Uterus (tissue), 4 donors: ENCODE results near the gene C6orf89. TPM values are rescaled to one million over a fixed set of nuclear protein-coding genes. Genes with fewer than 3 reads are reported as not detected.

ENCODE experiments used
- DNase-seq, 2 donors: peaks; one replicate each; pipeline ENCODE4 v3.0.0-alpha.2; 2019 to 2020
- H3K27ac ChIP-seq, 2 donors: fragments of 200-600 bp; sonication (generic); 1 replicate in 1 of 2; 2 replicates in 1 of 2; pipeline ENCODE4 v1.5.1; 2016 to 2018
- H3K27me3 ChIP-seq, 2 donors: fragments of 200-600 bp; sonication (generic); one replicate each; pipeline ENCODE4 v1.5.1; 2018 to 2019; ENCODE audit warnings: control low read depth in 1 of 2
- H3K36me3 ChIP-seq, 2 donors: fragments of 200-600 bp; sonication (generic); one replicate each; pipeline ENCODE4 v1.5.1; 2019; ENCODE audit warnings: control low read depth in 1 of 2
- H3K4me1 ChIP-seq, 2 donors: fragments of 200-600 bp; sonication (generic); one replicate each; pipeline ENCODE4 v1.5.1; 2018 to 2019; ENCODE audit warnings: control low read depth in 1 of 2
- H3K4me3 ChIP-seq, 2 donors: fragments of 200-600 bp; sonication (generic); 1 replicate in 1 of 2; 2 replicates in 1 of 2; pipeline ENCODE4 v1.5.1; 2018 to 2019; ENCODE audit warnings: mild to moderate bottlenecking in 1 of 2
- H3K9me3 ChIP-seq, 2 donors: fragments of 200-600 bp; sonication (generic); one replicate each; pipeline ENCODE4 v1.5.1; 2019; ENCODE audit warnings: control low read depth in 1 of 2
- CTCF ChIP-seq, 4 experiments: fragments of 200-600 bp in 2 of 4; fragments of 450-650 bp in 2 of 4; sonication (generic) in 2 of 4; IDR thresholded peaks; one replicate each; pipeline ENCODE4 v1.5.1; 2016 to 2019; ENCODE audit warnings: antibody characterized with exemption in 4 of 4, mild to moderate bottlenecking in 2 of 4, moderate library complexity in 1 of 4
- POLR2A ChIP-seq, 2 donors: fragments of 450-650 bp; IDR thresholded peaks; one replicate each; pipeline ENCODE4 v1.6.1; 2016; ENCODE audit warnings: antibody characterized with exemption in 2 of 2, mild to moderate bottlenecking in 1 of 2, moderate library complexity in 1 of 2
- intact Hi-C: fragments of 100-400 bp; cut with DNase I; formaldehyde crosslinking; loops from one replicate; pipeline ENCODE4 v1.15.1; 2023; ENCODE audit warnings: low total_unique reads
- total RNA-seq, 4 donors: library from RNA; depleted of rRNA in 3 of 4; stranded (reverse); fragments of >200 nt in 3 of 4; gene quantifications; one replicate each; pipeline versions ENCODE4 v1.1.0 to v1.2.4, GENCODE V29; 2014 to 2023
- donor health status: DM: yes; HTN: yes; CAD: no.

The C6orf89 gene
- total RNA-seq, 4 donors from 2014 or later: 21.3 to 67.9 (median 42.6) TPM

DNA sequence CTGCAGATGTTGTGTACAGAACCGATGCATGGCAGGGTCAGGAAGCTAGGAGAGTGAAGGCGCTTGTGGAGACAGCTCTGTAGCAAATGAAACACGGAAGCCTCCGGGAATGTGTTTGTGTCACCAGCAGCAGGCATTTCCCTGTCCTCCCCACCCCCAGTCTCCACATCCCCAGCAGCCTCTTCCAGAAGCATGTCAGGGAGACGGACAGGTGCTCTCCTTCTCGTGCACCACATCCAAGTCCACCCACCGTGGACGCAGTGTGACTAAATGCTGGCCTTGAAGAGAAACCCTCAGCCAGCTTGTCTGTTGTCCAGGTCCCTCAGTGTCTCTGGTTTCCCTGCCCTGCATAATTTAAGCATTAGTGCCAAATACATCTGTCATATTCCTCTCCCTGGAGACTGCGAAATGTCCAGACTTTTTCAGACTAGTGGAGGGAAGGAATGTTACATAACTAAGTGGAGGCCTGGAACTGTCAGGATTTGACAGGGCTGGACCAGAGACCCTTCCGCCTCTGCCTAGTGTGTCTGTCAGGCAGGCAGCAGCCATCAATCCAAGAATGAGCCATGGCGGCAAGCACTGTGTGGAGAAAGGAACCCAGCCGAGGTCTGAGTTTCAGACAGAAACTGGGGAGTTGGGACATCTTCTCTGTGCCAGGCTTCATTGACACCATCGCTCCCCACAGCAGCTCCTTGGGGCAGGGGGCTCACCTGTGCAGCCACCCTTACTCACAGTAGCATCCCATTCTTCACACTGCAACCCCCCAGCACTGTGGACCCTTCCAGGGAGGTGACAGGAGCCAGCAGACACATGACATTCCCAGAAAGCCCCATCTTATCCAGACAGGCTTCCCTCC lies 42.2 kb downstream of the C6orf89 start:
- peak overlapping the region in 1 of 2 donors; percentile 18 for H3K27ac ChIP-seq
- no peaks in the 10 kb centered on the region for H3K4me1 ChIP-seq
- H3K27me3 ChIP-seq: no peaks in the 10 kb centered on the region
- intact Hi-C loops: no loop called here
- no peaks in the 10 kb centered on the region for H3K36me3 ChIP-seq
- H3K9me3 ChIP-seq: no peaks in the 10 kb centered on the region
- TF ChIP-seq CTCF (IDR thresholded peaks at IDR 0.05) (no peak), POLR2A (IDR thresholded peaks at IDR 0.05) (no peak)
- no peak overlapping the region for H3K4me3 ChIP-seq
- no peak for DNase-seq

- Histone ChIP-seq H3K9me3 (no peaks in the 10 kb centered on the region), H3K4me3 (no peak overlapping the region), H3K27ac (peak overlapping the region in 1 of 2 donors; percentile 18), H3K36me3 (no peaks in the 10 kb centered on the region), H3K27me3 (no peaks in the 10 kb centered on the region), H3K4me1 (no peaks in the 10 kb centered on the region)
- DNase-seq: no peak
- TF ChIP-seq POLR2A (IDR thresholded peaks at IDR 0.05) (no peak), CTCF (IDR thresholded peaks at IDR 0.05) (no peak)
- intact Hi-C loops: no loop called here
Observed at GRCh38 chr6:36928547-36928918, 42.8 kb downstream of the C6orf89 start.

DNA sequence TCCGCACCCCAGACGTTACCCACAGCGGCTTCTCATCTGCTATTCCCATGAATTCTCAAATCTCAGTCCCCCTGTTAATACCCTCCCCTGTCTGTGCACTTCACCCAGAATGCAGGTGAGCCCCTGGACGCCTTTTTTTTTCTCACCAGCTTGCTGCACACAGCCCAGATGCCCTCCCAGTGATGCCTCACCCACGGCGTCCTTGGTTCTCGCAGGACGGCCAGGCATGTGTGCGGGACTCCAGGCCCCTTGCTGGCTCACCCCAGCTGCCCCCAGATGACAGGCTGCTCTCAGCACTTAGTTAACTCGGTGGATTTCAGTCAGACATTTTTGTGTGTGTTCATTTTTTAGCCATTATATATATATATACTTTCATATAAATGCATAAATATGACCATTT lies 43.4 kb downstream of the C6orf89 start:
- intact Hi-C loops: no loop called here
- Histone ChIP-seq H3K4me3 (no peak overlapping the region), H3K27ac (no peak overlapping the region)

DNA sequence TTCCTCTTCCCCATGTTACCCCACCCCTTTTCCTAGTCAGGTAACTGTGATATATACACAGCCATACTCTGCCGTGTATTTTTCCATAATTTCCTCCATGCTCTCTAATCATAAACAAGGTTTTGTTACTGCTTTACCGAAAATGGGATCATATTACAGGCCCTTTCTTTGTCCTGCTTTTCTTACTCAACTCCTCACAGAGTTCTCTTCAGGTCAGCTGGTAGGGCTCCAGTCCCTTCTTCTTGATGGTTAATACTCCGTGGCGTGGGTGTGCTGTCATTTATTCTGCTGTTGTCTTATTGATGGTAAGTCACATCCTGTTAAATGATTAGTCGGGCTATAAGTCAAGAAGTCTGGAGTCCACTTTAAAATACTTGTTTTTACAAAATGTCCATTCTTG lies 43.9 kb downstream of the C6orf89 start:
- Histone ChIP-seq H3K4me1 (no peaks in the 10 kb centered on the region), H3K36me3 (no peaks in the 10 kb centered on the region), H3K27me3 (no peaks in the 10 kb centered on the region), H3K27ac (no peak overlapping the region), H3K4me3 (no peak overlapping the region), H3K9me3 (no peaks in the 10 kb centered on the region)
- intact Hi-C loops: no loop called here
- TF ChIP-seq POLR2A (IDR thresholded peaks at IDR 0.05) (no peak), CTCF (IDR thresholded peaks at IDR 0.05) (no peak)
- no peak for DNase-seq

More for the DNA sequence above, 43.4 kb downstream of the C6orf89 start:
- TF ChIP-seq CTCF (IDR thresholded peaks at IDR 0.05) (no peak), POLR2A (IDR thresholded peaks at IDR 0.05) (no peak)
- Histone ChIP-seq H3K9me3 (no peaks in the 10 kb centered on the region), H3K27me3 (no peaks in the 10 kb centered on the region), H3K36me3 (no peaks in the 10 kb centered on the region), H3K4me1 (no peaks in the 10 kb centered on the region)
- no peak for DNase-seq

DNA sequence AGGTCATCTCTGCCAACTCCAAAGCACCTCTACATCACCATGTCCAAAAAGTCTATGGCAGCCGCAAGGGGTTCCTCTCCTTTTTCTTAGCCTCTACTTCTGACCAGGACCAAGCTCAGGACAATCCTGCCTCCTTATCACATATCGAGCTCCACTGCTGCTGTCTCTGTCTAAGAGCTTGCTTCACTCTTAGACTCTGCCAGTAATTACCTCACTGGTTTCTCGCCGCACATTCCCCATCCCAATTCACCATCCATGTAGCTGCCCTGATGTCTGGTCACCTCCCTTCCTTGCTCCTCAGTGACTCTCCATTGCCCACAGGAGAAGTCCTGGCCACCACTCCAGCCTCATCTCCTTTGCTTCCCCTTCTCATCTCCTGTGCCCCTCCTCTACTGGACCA lies 44.7 kb downstream of the C6orf89 start:
- no peaks in the 10 kb centered on the region for H3K4me1 ChIP-seq
- H3K27ac ChIP-seq: no peak overlapping the region
- TF ChIP-seq CTCF (IDR thresholded peaks at IDR 0.05): no peak
- no peak for TF ChIP-seq POLR2A (IDR thresholded peaks at IDR 0.05)
- H3K36me3 ChIP-seq: no peaks in the 10 kb centered on the region
- DNase-seq: no peak
- H3K9me3 ChIP-seq: no peaks in the 10 kb centered on the region
- intact Hi-C loops: no loop called here
- no peaks in the 10 kb centered on the region for H3K27me3 ChIP-seq
- no peak overlapping the region for H3K4me3 ChIP-seq
